AG10803 (cell line): ENCODE data around the gene STIM2.

Experiments
- DNase-seq: peaks from one replicate; pipeline ENCODE4 v3.0.0; 2010; ENCODE audit warnings: low read depth
- H3K4me3 ChIP-seq: 2 replicates; pipeline ENCODE4 v1.5.1; 2011; ENCODE audit warnings: mild to moderate bottlenecking, low read length, control low read depth
- TF ChIP-seq, protein P1 (sequence below): conservative IDR thresholded peaks from 2 replicates; pipeline ENCODE4 v1.5.1; 2011; ENCODE audit warnings: mild to moderate bottlenecking, low read length, control low read depth, inconsistent platforms

Gene STIM2

DNA sequence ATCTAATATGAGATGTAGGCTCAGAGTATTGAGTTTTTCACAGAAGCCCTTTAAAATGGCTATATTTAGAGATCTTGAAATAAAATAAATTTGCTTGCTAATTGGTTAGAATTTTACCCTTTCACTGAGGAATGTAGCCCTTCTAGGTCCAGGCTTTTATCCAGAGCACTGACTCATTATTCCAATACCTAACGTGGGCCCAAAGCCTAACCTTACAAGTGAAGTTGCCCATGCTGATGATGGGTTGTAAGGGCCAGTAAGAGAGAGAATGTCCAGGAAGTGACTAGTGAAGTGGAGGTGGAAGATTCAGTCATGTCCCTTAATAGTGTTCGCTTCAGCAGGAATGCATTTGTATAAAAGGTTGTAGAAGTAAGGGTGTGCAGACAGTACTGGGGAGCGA is 155.9 kb downstream of the STIM2 start:
- TF ChIP-seq, protein P1, sequence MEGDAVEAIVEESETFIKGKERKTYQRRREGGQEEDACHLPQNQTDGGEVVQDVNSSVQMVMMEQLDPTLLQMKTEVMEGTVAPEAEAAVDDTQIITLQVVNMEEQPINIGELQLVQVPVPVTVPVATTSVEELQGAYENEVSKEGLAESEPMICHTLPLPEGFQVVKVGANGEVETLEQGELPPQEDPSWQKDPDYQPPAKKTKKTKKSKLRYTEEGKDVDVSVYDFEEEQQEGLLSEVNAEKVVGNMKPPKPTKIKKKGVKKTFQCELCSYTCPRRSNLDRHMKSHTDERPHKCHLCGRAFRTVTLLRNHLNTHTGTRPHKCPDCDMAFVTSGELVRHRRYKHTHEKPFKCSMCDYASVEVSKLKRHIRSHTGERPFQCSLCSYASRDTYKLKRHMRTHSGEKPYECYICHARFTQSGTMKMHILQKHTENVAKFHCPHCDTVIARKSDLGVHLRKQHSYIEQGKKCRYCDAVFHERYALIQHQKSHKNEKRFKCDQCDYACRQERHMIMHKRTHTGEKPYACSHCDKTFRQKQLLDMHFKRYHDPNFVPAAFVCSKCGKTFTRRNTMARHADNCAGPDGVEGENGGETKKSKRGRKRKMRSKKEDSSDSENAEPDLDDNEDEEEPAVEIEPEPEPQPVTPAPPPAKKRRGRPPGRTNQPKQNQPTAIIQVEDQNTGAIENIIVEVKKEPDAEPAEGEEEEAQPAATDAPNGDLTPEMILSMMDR = no peak
- no peak overlapping the region for H3K4me3 ChIP-seq
- no peak for DNase-seq

DNA sequence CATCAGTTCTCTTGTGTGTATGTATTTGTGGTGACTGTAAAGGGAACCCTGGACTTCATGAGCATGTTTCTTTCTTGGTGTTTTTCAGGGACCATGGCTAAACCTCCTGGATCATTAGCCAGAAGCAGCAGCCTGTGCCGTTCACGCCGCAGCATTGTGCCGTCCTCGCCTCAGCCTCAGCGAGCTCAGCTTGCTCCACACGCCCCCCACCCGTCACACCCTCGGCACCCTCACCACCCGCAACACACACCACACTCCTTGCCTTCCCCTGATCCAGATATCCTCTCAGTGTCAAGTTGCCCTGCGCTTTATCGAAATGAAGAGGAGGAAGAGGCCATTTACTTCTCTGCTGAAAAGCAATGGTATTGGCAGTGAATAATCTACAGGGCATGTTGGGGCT is 157.0 kb downstream of the STIM2 start:
- H3K4me3 ChIP-seq = no peak overlapping the region
- DNase-seq = no peak
- TF ChIP-seq, protein P1 = no peak

DNA sequence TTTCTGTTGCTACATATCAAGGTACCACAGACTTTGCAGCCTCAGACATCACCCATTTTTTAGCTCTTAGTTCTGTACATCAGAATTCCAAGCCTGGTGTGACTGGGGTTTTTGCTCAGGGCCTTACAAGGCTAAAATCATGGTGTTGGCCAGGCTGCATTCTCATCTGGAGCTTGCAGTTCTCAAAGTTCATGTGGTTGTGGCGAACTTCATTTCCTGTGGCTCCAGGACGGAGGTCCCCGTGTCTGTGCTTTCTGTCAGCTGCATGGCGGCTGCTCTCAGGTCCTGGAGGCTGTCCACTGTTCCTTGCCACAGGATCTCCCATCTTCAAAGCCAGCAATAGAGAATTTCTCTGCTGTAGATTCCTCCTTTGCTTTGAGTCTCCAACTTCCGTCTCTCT is 157.4 kb downstream of the STIM2 start:
- no peak for DNase-seq
- TF ChIP-seq, protein P1 = no peak
- H3K4me3 ChIP-seq = no peak overlapping the region

DNA sequence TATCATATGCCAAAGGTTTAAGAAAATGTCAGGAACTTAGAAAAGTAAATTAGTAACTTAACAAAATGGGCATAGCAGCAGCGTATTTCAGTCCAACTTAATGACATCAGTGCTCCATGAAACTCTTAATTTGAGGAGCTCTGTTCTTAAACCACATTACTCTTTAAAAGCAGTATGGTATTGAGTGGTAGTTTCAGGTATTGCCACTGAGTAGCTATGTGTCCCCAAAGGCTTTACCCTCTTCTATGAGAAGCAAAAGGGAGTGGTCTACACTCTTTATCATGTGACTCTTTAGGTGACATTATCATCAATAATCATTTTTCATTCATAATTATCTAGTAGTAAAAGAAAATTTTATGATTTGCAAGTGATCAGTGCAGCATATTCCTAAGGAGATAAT is 158.3 kb downstream of the STIM2 start:
- TF ChIP-seq, protein P1 = no peak
- no peak for DNase-seq

DNA sequence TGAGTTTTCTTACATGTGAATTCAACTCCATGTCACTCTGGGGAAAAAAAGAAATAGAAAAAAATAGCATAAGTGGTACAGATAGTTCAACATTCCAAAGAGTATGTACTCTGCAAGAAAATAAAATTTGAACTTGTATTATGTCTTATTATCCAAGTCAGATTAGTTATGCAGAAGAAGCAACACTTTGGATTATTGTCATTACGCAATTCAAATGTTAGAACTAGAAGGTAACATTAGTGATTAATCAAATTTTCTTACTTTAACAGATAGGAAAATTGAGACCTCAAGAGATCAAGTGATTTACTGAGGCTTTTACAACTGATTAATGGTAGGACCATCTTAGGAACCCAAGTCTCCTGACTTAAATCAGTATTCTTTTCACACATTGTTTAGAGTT is 159.1 kb downstream of the STIM2 start:
- no peak for DNase-seq
- H3K4me3 ChIP-seq = no peak overlapping the region
- TF ChIP-seq, protein P1 = no peak

More for the DNA sequence above, 158.3 kb downstream of the STIM2 start:
- H3K4me3 ChIP-seq = no peak overlapping the region

DNA sequence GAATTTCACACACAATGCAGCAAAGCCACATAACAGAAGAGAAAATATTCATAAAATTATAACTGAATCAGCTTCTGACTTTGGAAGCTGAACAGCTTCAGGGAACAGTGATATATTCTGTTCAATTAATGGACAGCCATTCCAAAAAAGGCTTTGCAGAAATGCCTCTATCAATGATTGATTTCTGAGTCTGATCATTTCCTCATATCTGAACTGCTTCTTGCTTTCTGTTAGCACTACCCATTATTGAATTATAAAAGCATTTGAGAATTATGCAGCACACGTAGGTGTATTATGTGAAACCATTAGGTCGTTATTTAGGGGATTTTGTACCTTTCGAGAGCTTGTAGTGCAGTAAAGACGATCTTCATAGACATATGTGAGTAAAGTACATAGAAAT is 159.6 kb downstream of the STIM2 start:
- TF ChIP-seq, protein P1 = no peak
- DNase-seq = no peak
- no peak overlapping the region for H3K4me3 ChIP-seq

DNA sequence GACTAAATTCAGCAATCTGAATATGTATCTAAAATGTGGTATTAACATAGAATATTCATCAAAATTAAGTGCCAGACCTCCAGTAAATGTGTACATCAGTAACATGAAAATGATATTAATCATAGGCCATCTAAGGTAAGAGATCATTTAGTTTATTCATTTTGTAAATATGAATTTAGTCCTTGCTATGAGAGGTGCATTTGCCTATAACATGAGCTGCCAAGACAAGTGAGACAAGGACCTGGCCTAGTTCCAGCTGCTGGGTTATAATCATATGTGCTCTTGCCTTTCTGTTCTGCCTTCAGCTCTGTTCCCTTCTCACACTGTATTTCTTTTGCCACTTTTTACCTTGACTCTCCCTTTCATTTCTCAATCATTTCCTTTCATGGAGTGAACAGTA is 160.0 kb downstream of the STIM2 start:
- TF ChIP-seq, protein P1 = no peak
- no peak overlapping the region for H3K4me3 ChIP-seq
- DNase-seq = no peak
